ENCODE measurements around the gene PRKN. TPM values are rescaled to one million over a fixed set of nuclear protein-coding genes. Genes with fewer than 3 reads are reported as not detected.

PRKN gene
- total and polyA plus RNA-seq, 2 donors (not counting 3 experiments of a cell fraction or from before 2014, with no cell fraction given) = 0.06 TPM; not detected in 1

DNA sequence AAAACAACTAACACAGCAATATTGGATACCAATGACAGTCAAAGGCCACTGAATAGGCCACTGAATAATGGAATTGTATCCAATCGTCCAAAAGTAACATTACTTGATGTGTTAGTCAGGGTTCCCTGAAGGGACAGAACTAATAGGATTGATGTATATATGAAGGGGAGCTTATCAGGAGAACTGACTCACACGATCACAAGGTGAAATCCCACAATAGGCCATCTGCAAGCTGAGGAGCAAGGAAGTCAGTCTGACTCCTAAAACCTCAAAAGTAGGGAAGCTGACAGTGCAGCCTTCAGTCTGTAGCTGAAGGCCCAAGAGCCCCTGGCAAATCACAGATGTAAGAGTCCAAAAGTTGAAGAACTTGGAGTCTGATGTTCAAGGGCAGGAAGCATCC lies 571.4 kb downstream of the PRKN start:
- no TSS peak for BruUV-seq (replicated peaks)
- intact Hi-C loops (cut with micrococcal nuclease) (no loop called here), dilution Hi-C loops (cut with MboI; ENCODE audit: extremely low pct_ligation_motif_present, low sequenced_read_pairs) (no loop called here)
- no peak for DNase-seq (ENCODE audit: low read depth, low spot score)
- Histone ChIP-seq H3K9ac (replicated peaks; ENCODE audit: extremely low read depth, insufficient read depth, low read length) (no peak overlapping the region), H2AFZ (ENCODE audit: low read depth, low read length) (no peak overlapping the region), H3K9me3 (replicated peaks; ENCODE audit: control insufficient read depth, insufficient read depth, low read length) (no peaks in the 10 kb centered on the region), H4K20me1 (replicated peaks; ENCODE audit: control insufficient read depth, extremely low read depth, insufficient read depth, low read length) (no peaks in the 10 kb centered on the region), H3K27me3 (ENCODE audit: control insufficient read depth in 2 of 2, insufficient read depth in 2 of 2, low read length in 2 of 2) (no peaks in the 10 kb centered on the region), H3K27ac (ENCODE audit: insufficient read depth, low read depth, low read length) (no peak overlapping the region), H3K79me2 (ENCODE audit: control insufficient read depth, insufficient read depth, low read length) (no peaks in the 10 kb centered on the region), H3K4me2 (ENCODE audit: insufficient read depth, low read length) (no peak overlapping the region), H3K36me3 (ENCODE audit: control insufficient read depth in 2 of 2, extremely low read depth in 1 of 2, insufficient read depth in 2 of 2, low read length in 2 of 2) (no peaks in the 10 kb centered on the region), H3K9me1 (replicated peaks; ENCODE audit: control insufficient read depth, extremely low read depth, insufficient read depth, low read length) (no peaks in the 10 kb centered on the region), H3K4me1 (ENCODE audit: control insufficient read depth, extremely low read depth, insufficient read depth, low read length) (no peaks in the 10 kb centered on the region), H3K4me3 (replicated peaks in 1 of 3; ENCODE audit: insufficient read depth in 1 of 3, low read depth in 1 of 3, low read length in 3 of 3) (no peak overlapping the region)
- CTCF ChIA-PET = no interaction called here
- POLR2A ChIA-PET = no interaction called here
- no peak for FAIRE-seq
- TF ChIP-seq, protein P1, sequence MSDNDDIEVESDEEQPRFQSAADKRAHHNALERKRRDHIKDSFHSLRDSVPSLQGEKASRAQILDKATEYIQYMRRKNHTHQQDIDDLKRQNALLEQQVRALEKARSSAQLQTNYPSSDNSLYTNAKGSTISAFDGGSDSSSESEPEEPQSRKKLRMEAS (IDR thresholded peaks at IDR 0.05; ENCODE audit: insufficient read depth, insufficient read length) = no peak
- TF ChIP-seq POLR2A (IDR thresholded peaks at IDR 0.05; ENCODE audit: low read depth, low read length) (no peak), MYC (IDR thresholded peaks at IDR 0.05; ENCODE audit: low read depth, low read length) (no peak), POLR2AphosphoS5 (IDR thresholded peaks at IDR 0.05; ENCODE audit: insufficient read depth, low read depth, low read length) (no peak), EZH2 (IDR thresholded peaks at IDR 0.05; ENCODE audit: borderline replicate concordance, low read depth, low read length, severe bottlenecking) (no peak), JUN (IDR thresholded peaks at IDR 0.05; ENCODE audit: borderline replicate concordance, insufficient read depth, insufficient read length, low read depth) (no peak), GATA2 (IDR thresholded peaks at IDR 0.05; ENCODE audit: insufficient read depth, insufficient read length, low read depth, low read length) (no peak), FOS (IDR thresholded peaks at IDR 0.05; ENCODE audit: borderline replicate concordance, insufficient read depth, low read length) (no peak)
- TF ChIP-seq, protein P2, sequence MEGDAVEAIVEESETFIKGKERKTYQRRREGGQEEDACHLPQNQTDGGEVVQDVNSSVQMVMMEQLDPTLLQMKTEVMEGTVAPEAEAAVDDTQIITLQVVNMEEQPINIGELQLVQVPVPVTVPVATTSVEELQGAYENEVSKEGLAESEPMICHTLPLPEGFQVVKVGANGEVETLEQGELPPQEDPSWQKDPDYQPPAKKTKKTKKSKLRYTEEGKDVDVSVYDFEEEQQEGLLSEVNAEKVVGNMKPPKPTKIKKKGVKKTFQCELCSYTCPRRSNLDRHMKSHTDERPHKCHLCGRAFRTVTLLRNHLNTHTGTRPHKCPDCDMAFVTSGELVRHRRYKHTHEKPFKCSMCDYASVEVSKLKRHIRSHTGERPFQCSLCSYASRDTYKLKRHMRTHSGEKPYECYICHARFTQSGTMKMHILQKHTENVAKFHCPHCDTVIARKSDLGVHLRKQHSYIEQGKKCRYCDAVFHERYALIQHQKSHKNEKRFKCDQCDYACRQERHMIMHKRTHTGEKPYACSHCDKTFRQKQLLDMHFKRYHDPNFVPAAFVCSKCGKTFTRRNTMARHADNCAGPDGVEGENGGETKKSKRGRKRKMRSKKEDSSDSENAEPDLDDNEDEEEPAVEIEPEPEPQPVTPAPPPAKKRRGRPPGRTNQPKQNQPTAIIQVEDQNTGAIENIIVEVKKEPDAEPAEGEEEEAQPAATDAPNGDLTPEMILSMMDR (IDR thresholded peaks at IDR 0.05; ENCODE audit: extremely low read depth in 1 of 2, insufficient read depth in 1 of 2, low read depth in 1 of 2, low read length in 2 of 2) = no peak

All from endothelial cell of umbilical vein (primary cell).